ENCODE measurements around the gene ACBD6. TPM values are rescaled to one million over a fixed set of nuclear protein-coding genes. Genes with fewer than 3 reads are reported as not detected.
A peak's percentile ranks its signal among the peaks of the same experiment; 100 is the strongest.

Gene ACBD6
- polyA plus RNA-seq, 3 donors, result 67.7 to 80.2 (median 75.3) TPM

DNA sequence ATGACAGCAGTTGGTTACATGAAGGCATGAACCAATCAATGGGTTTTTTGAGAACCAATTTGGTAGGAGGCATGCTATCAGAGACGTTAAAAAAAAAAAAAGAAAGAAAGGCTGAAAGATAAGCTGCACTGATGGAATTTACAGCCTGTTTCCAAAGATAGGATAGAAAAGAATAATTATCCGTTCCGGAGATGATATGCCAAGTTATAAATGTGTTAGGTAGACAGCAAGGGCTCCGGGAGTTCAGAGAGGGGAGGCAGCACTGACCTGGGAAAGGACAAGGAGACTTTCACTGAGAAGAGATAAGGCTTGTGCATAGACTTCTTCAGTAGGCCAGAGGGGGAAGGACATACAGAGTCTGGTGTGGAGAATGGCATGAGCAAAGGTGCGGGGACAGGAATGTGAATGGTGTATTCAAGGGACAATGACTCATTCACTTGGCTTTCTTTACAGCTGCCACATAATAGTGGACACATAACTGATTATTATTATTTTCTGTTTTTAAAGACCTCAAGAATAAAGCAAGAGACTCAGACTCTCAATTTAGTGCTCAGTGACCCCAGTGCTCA is 24.8 kb upstream of the ACBD6 start:
- no peak for DNase-seq (ENCODE audit: low read depth in 3 of 3, low spot score in 2 of 3)

DNA sequence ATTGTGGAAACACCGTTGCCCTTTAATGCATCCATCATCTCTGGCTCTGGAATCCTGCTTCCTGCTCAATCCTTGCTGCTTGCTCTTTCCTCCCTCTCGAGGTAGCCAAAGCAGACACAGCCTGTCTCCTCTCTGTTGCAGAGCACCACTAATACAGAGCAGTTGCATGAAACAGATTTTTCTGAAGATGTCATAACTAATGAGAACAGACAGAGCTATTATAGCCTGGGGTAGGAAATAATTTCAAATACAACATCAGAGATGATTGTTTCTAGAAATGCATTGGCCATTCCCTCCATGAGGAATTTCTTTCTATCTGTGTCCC is 23.3 kb upstream of the ACBD6 start:
- DNase-seq (ENCODE audit: low read depth in 3 of 3, low spot score in 2 of 3), result no peak

DNA sequence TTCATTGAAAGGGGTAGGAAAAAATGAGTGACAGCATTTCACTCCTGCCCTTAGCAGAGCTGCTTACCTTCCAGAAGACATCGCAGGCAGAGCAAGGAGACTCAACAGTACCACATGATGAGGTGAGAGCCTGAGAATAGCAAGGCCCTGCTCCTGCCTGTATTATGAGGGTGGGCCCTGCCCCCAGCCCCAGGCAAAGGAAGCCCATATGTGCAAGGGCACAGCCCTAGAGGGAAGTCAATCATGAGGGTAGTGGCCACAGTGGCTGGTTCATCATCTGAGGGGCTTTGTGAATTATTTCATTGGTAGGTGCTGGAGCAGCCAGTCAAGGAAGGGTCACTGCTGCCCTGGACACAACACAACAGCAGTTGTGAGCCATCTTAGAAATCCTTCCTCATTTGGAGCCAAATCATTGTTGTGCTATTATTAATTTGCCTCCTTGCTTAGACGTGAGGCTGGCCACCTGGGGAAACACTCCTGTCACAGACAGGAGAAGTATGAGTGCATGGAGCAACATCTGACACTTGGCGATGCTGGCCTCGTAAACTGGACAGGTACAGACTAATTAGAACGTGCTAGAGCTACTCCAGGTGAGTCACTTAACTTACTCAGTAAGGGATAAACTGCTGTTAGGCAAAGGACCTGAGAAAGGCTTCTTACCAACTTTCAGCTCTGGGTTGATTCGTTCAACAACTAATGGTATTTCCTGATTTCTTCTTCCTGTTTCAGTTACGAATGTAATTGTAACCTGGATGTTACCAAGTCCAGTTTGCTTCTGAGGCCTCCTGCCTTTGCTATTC is 22.7 kb upstream of the ACBD6 start:
- no peak for DNase-seq (ENCODE audit: low read depth in 3 of 3, low spot score in 2 of 3)

DNA sequence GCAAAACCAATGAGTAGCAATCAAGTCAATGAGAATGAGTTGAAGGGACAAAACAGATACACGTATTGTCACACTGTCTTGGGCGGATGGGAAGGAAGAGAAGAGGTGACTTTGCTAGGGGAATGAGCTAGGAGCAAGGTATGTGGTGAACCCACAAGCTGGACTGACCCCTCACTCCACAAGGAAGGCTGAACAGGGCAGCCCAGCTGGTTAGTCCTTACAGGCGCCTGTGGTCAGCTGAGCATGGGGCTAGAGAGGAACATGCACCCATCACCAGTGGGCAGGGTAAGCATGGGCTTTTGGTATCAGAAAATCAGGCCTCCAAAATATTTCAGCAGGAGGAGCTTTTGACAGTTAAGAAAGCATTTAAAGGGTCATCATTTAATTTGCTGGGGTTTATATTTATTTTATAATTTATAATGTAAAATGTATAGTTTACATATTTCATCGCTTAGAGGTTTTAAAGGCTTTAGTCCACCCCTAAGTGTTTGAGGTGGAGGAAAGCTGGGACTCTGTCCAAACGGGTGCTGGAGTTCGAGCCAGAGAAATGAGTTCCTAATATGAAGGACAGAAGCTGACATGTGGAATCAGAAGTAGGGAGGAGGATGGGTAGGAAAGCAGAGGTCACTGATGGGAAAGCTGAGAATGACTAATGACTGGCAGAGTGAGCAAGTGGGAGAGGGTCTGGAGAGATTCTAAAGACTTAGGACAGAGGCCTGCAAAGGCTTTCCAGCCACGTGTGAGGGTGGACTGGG is 22.0 kb upstream of the ACBD6 start:
- no peak for DNase-seq (ENCODE audit: low read depth in 3 of 3, low spot score in 2 of 3)

DNA sequence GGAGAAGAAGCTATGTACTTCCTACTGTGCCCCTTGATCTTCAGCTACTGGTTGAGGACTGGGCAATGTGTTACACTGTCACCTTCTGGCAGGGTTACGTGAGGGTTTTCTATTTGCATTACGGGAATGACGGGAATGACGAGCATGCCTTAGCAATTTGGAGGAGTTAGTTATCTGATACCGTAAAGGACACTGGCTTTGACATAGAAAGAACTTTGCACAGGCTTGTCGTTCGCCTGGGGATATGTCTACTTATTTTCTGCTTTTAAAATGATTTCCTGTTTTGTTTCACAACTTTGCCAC is 19.8 kb upstream of the ACBD6 start:
- no peak for DNase-seq (ENCODE audit: low read depth in 3 of 3, low spot score in 2 of 3)

DNA sequence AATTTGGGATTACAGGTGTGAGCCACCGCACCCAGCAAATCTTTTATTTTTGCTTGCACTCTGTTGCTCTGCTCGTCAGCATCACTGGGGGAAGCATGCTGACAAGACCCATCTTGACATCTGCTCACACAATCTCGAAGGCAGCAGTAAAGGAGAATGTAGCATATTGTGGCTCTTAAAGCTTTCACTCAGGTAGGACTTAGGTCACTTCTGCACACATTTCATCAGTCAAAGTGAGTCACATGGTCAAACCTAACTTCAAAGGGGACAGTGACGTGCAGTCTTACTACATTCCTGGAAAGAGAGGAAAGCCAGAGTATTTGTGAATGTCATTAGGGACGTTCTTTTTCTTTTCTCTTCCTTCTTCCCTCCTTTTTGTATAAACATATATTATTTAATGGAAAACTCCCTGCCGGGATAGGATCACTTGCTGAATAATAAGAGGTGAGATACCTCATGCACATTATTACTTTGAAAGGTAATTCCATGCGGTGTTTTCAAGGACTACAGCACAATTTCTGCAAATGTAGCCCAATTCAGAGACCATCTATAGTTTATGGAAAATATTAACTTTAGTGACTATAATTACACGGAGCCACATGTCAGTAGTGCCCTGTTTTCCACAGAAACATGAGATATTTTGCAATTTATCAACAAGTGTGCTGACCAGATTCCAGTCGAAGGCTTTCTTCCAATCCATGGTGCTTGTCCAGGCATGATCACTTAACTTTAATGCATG is 19.3 kb upstream of the ACBD6 start:
- DNase-seq (ENCODE audit: low read depth in 3 of 3, low spot score in 2 of 3), result no peak

DNA sequence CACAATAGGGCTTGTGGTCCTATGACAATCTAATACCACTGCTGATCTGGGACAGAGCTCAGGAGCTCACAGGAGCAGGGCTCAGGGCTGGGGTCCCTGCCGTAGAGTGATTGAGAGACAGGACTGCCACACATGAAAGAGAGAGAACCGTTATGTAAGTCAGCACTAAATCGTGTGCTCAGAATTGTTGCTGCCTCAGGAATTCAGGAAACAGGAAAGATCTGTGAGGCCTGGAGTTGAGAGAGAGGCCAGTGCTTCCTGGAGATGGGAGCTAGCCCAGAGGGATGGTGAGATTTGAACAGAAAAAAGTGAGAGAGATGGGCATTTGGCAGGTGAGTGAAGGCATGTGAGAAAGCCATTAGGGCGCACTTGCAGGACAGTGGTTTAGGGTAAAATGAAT is 17.5 kb upstream of the ACBD6 start:
- DNase-seq (ENCODE audit: low read depth in 3 of 3, low spot score in 2 of 3), result no peak

DNA sequence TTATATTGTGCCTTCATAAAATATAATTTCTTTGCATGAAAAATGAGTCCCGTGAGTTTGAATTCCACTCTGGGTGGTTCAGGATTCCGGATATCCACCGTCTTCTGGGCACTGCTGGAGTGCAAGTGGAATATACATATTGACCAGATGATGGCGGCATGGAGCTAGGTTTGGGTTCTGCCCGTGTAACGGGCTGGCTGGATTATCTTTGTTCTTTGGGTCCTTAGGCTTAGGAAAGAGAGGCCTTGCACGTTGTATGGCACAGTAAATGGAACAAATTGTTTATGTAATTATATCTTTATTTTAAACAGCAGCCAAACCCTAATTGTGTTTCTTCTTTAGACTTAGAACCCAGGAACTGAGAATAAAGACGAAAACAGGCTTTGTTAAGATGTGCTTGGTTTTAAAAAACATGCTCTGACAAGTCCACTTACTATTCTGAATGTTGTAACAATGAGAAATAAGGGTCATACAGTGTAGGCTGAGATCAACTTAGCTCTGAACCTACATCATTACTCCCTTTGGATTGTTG is 13.5 kb upstream of the ACBD6 start:
- DNase-seq (ENCODE audit: low read depth in 3 of 3, low spot score in 2 of 3), result peak in 2 of 3 donors; percentile 40 to 70

DNA sequence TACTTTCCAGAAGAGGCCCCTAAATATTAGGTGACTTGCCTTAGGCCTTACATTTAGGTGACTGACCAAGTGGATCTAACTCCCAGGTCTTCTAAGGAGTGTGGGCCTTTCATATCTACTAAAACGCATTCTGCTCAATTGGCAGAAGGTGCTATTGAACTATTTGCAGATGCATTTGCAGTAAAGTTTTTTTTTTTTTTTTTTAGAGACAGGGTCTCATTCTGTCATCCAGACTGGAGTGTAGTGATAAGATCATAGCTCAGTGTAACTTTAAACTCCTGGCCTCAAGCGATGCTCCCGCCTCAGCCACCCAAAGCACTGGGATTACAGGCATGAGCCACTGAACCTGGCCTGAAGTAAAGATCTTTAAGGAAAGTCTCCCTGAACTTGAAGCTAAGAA is 13.0 kb upstream of the ACBD6 start:
- no peak for DNase-seq (ENCODE audit: low read depth in 3 of 3, low spot score in 2 of 3)

DNA sequence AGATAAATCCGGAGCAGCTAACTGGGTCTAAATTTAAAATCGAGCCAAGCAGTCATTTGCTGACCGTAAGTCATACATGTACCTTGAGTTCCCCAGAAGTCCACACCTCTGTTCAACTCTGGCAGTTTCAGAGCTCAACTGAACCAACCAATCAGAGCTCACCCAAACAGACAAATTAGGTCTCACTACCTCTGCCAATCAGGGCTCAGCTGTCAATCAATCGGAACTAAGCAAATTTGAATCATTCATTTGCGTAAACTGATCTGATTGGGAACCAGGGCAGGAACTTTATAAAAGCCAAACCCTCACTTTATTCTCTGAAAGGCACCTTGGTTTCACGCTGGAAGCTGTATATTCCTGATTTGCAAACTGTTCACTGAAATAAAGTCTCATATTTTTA is 11.2 kb upstream of the ACBD6 start:
- no peak for DNase-seq (ENCODE audit: low read depth in 3 of 3, low spot score in 2 of 3)

DNA sequence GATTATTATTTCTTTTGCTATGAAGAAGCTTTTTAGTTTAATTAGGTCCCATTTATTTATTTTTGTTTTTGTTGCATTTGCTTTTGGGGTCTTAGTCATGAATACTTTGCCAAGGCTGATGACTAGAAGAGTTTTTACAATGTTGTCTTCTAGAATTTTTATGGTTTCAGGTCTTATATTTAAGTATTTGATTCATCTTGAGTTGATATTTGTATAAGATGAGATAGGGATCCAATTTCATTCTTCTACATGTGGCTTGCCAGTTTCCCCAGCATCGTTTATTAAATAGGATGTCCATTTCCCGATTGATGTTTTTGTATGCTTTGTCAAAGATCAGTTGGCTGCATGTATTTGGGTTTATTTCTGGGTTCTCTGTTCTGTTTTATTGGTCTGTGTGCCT is 8.5 kb upstream of the ACBD6 start:
- DNase-seq (ENCODE audit: low read depth in 3 of 3, low spot score in 2 of 3), result no peak

DNA sequence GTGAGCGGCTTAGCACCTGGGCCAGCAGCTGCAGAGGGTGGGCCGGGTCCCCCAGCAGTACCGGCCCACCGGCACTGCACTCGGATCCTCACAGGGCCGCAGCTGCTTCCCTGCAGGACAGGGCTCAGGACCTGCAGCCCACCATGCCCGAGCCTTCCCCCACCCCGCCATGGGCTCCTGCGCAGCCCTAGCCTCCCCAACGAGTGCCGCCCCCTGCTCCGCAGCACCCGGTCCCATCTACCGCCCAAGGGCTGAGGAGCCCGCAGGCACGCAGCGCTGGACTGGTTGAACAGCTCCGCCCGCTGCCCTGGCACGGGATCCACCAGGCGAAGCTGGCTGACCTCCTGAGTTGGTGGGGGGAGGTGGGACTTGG is 6.3 kb upstream of the ACBD6 start:
- no peak for DNase-seq (ENCODE audit: low read depth in 3 of 3, low spot score in 2 of 3)

DNA sequence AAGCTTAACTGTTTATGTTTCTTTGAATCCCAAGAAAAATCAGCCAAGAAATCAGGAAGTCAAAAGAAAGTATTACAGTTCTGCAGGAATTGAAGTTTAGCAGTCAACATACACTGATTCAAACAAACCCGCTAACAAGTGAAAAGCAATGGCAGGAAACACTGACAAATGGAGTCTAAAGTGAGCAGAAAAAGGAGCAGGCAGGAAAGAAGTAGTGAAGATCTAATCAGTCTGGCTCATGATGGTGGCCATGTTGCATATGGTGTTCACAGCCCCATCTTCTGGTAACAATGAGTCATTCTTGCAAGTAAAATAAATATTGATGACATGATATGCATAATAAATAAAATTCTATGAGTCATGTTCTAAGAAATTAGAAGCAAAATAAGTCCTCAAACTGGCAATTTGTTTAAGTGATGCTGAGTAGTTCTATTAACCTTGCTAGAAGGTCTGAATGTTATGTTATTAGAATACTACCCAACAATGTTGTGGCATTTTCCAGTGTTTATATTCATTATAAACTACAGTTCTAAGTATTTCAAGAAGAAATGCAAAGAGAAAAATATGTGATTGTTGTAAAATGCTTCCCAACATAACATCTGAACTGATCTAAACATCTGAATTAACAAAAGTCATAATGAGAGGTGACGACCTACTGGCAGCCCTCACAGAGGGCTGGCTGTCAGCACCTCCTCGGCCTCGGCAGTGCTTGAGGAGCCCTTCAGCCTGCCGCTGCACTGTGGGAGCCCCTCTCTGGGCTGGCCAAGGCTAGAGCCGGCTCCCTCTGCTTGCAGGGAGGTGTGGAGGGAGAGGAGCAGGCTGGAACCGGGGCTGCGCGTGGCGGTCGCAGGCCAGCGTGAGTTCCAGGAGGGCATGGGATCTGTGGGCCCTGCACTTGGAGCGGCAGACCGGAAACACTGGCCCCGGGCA is 5.7 kb upstream of the ACBD6 start:
- no peak for DNase-seq (ENCODE audit: low read depth in 3 of 3, low spot score in 2 of 3)

DNA sequence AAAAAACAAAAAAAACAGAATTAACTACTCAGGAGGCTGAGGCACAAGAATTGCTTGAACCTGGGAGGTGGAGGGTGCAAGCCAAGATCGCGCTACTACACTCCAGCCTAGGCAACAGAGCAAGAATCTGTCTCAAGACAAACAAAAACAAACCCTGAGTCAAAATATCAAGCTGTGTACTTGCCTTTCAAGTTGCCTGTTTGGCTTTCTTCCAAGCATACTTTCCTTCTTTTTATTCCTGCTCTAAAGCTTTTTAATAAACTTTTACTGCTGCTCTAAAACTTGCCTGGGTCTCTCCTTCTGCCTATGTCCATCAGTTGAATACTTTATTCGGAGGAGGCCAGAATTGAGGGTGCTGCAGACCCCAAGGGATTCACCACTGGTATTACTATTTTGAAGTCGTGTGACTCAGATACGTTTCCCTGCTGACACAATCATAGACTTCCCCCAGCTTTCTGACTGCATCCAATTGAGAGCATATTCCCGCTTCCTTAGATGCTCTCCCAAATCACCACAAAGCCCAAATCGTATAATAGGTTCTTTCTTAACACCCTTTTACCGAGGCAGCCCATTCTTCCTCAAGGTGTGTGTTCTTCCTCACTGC is 3.5 kb upstream of the ACBD6 start:
- no peak for DNase-seq (ENCODE audit: low read depth in 3 of 3, low spot score in 2 of 3)

DNA sequence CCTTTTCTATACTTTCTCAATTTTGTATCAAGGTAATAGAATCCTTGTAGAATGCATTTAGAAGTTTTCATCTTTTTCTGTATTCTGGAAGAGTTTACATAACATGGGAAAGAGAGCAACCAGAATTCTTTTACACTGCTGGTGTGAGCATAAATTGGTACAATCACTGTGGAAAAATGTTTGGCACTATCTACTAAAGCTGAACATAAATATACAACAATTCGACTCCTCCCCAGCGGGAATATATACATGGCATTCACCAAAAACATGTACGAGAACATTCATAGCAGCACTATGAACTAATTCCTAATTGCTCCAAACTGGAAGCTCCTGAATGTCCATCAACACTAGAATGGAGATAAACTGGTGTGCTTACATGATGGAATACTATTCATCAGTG is 1.8 kb upstream of the ACBD6 start:
- no peak for DNase-seq (ENCODE audit: low read depth in 3 of 3, low spot score in 2 of 3)

DNA sequence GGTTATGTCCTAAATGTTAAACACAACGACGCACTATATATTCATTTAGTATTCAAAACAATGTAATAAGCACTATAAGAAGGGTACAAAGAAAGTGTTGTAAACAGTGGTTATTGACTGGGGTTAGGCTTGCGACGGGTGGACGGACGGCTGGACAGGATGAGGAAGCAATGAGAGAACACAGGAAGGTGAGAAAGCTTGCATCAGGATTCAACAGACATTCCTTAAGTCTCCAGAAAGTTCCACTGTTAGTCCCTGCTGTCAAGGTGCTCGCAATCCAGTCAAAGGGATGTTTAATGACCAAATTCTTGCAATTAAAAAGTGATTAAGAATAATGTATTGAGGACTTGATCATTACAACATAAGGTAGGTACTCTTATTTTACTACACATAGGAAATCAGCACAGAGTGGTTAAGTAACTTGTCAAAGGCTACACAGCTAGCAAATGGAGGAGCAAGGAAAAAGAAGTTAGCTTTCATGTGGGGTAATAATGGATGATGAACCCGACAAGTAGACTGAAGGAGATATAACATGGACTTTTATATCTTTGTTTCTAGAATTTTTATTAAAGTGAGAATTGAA is 994 bp upstream of the ACBD6 start:
- DNase-seq (ENCODE audit: low read depth in 3 of 3, low spot score in 2 of 3), result no peak

DNA sequence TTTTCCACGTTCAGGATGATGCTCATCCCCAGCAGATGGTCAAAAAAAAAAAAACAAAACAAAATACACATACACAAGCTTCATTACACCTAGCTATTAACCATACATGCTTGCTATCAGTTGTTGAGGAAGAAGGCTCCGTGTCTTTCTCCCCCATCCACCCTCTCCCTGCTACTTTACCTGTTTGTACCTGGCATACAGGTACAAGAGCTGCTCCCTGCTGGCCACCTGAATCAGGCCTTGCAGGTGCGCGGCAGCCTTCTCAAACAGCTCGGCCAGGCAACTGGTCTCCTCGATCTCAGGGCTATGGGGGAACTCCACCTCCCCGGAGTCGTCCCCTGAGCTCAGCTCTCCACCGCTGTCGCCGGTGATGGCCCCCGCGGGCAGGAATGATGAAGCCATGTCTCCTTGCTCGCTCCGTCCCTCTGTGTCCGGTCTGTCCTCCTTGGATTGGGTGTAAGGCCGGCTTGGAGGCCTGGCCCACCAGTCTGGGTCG is 464 bp downstream of the ACBD6 start:
- no peak for DNase-seq (ENCODE audit: low read depth in 3 of 3, low spot score in 2 of 3)

DNA sequence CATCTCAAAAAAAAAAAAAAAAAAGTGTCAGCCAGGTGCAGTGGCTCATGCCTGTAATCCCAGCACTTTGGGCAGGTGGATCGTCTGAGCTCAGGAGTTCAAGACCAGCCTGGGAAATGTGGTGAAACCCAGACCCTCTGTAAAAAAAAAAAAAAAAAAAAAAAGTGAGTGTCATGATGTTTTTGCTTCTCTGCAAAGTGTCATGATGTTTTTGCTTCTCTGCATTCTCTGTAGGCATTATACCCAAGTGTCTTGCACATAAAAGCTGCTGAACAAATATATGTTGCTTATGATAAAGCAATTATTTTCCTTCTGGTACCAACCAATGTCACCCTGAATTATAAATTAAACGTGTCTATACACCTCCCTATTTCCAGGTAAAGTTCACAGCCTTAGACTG is 1.7 kb downstream of the ACBD6 start:
- DNase-seq (ENCODE audit: low read depth in 3 of 3, low spot score in 2 of 3), result no peak

DNA sequence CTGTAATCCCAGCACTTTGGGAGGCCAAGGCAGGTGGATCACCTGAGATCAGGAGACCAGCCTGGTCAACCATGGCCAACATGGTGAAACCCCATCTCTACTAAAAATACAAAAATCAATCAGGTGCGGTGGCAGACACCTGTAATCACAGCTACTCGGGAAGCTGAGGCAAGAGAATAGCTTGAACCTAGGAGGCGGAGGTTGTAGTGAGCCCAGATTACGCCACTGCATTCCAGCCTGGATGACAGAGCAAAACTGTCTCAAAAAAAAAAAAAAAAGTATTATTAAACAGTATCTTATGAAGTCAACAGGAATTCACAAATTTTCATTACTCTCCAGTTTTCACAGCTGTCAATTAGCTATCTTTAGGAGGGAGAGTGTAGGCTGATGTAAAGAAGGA is 3.8 kb downstream of the ACBD6 start:
- no peak for DNase-seq (ENCODE audit: low read depth in 3 of 3, low spot score in 2 of 3)

Data from right renal cortex interstitium (tissue), 3 donors.